Ascending aorta (tissue), 2 donors: ENCODE measurements around the gene KRCC1. TPM values are rescaled to one million over a fixed set of nuclear protein-coding genes. Genes with fewer than 3 reads are reported as not detected.
"Not testable (repeated sequence)": the region's sequence is repeated elsewhere in the genome, so short reads cannot be mapped to it uniquely, and the experiment has no call there.

Experiments
- DNase-seq, 2 donors: peaks; one replicate each; pipeline ENCODE4 v3.0.0-alpha.2; 2019; ENCODE audit warnings: low spot score in 2 of 2
- H3K27ac ChIP-seq, 2 donors: fragments of 200-600 bp; sonication (generic); one replicate each; pipeline ENCODE4 v1.5.1; 2016 to 2017; ENCODE audit warnings: mild to moderate bottlenecking in 1 of 2
- H3K27me3 ChIP-seq: fragments of 200-600 bp; sonication (generic); one replicate; pipeline ENCODE4 v1.5.1; 2017
- H3K36me3 ChIP-seq, 2 donors: fragments of 200-600 bp; sonication (generic); one replicate each; pipeline ENCODE4 v1.5.1; 2016
- H3K4me1 ChIP-seq, 2 donors: fragments of 200-600 bp; sonication (generic); one replicate each; pipeline ENCODE4 v1.5.1; 2016 to 2017; ENCODE audit warnings: mild to moderate bottlenecking in 1 of 2
- H3K4me3 ChIP-seq, 2 donors: fragments of 200-600 bp; sonication (generic); one replicate each; pipeline ENCODE4 v1.5.1; 2016 to 2017; ENCODE audit warnings: mild to moderate bottlenecking in 1 of 2
- H3K9me3 ChIP-seq, 2 donors: fragments of 200-600 bp; sonication (generic); one replicate each; pipeline ENCODE4 v1.5.1; 2016
- CTCF ChIP-seq, 3 experiments: fragments of 200-600 bp in 2 of 3; fragments of 450-650 bp in 1 of 3; sonication (generic) in 2 of 3; IDR thresholded peaks; one replicate each; pipeline ENCODE4 v1.5.1; 2016 to 2019; ENCODE audit warnings: antibody characterized with exemption in 3 of 3, mild to moderate bottlenecking in 1 of 3, moderate library complexity in 1 of 3
- intact Hi-C: fragments of 100-400 bp; cut with DNase I; formaldehyde crosslinking; loops from one replicate; pipeline ENCODE4 v1.15.1; 2023
- total RNA-seq: library from RNA; depleted of rRNA; stranded (reverse); fragments of >200 nt; gene quantifications from one replicate; pipeline ENCODE4 v1.1.0, GENCODE V29; 2016

Gene KRCC1
- total RNA-seq, 1 donor from 2014 or later = 3.1 TPM

- DNase-seq = no peak
- Histone ChIP-seq H3K4me1 (peaks cover 0 to 15% of the 10 kb centered on the region in 2 donors), H3K27ac (peak overlapping the region; percentile 97), H3K36me3 (no peaks in the 10 kb centered on the region), H3K27me3 (no peaks in the 10 kb centered on the region), H3K4me3 (peak overlapping the region; percentile 79 to 89), H3K9me3 (no peaks in the 10 kb centered on the region)
- no peak for TF ChIP-seq CTCF (IDR thresholded peaks at IDR 0.05)
- intact Hi-C loops = loop anchor here (2.0 kb wide), 1 partner anchor 117 kb away; the partner anchor contains the start of gene THNSL2
Measured at GRCh38 chr2:88053934-88054781, 1.4 kb downstream of the KRCC1 start.

- Histone ChIP-seq H3K27me3 (no peaks in the 10 kb centered on the region), H3K4me3 (peak overlapping the region in 1 of 2 donors; percentile 79), H3K36me3 (no peaks in the 10 kb centered on the region), H3K27ac (peak overlapping the region; percentile 18 to 37), H3K9me3 (no peaks in the 10 kb centered on the region), H3K4me1 (peaks cover 0 to 15% of the 10 kb centered on the region in 2 donors)
- no peak for TF ChIP-seq CTCF (IDR thresholded peaks at IDR 0.05)
- intact Hi-C loops = no loop called here
- no peak for DNase-seq
Measured at GRCh38 chr2:88053296-88053695, 2.3 kb downstream of the KRCC1 start.

- Histone ChIP-seq H3K4me3 (no peak overlapping the region), H3K27me3 (no peaks in the 10 kb centered on the region), H3K4me1 (peaks cover 0 to 15% of the 10 kb centered on the region in 2 donors), H3K36me3 (no peaks in the 10 kb centered on the region), H3K27ac (no peak overlapping the region), H3K9me3 (no peaks in the 10 kb centered on the region)
- intact Hi-C loops = no loop called here
- DNase-seq = no peak
- TF ChIP-seq CTCF (IDR thresholded peaks at IDR 0.05) = no peak
Measured at GRCh38 chr2:88051792-88052191, 3.8 kb downstream of the KRCC1 start.

GRCh38 chr2:88049622-88050021 lies 6.0 kb downstream of the KRCC1 start:
- Histone ChIP-seq H3K36me3 (no peaks in the 10 kb centered on the region), H3K9me3 (no peaks in the 10 kb centered on the region), H3K27ac (no peak overlapping the region), H3K4me3 (no peak overlapping the region), H3K4me1 (peaks cover 0 to 18% of the 10 kb centered on the region in 2 donors), H3K27me3 (no peaks in the 10 kb centered on the region)
- no peak for TF ChIP-seq CTCF (IDR thresholded peaks at IDR 0.05)
- no peak for DNase-seq
- intact Hi-C loops = no loop called here

GRCh38 chr2:88048541-88048940 lies 7.0 kb downstream of the KRCC1 start:
- H3K27ac ChIP-seq = no peak overlapping the region
- H3K36me3 ChIP-seq = peaks cover 0 to 3% of the 10 kb centered on the region in 2 donors
- intact Hi-C loops = no loop called here
- TF ChIP-seq CTCF (IDR thresholded peaks at IDR 0.05) = no peak
- no peak for DNase-seq
- H3K9me3 ChIP-seq = no peaks in the 10 kb centered on the region
- peaks cover 0 to 9% of the 10 kb centered on the region in 2 donors for H3K4me1 ChIP-seq
- H3K27me3 ChIP-seq = no peaks in the 10 kb centered on the region
- no peak overlapping the region for H3K4me3 ChIP-seq

- intact Hi-C loops, H3K36me3 ChIP-seq, H3K9me3 ChIP-seq, H3K27ac ChIP-seq, H3K4me3 ChIP-seq, H3K4me1 ChIP-seq, DNase-seq, H3K27me3 ChIP-seq: not testable (repeated sequence)
Measured at GRCh38 chr2:88045561-88045960, 10.0 kb downstream of the KRCC1 start.
